Esophagus squamous epithelium (tissue), 5 donors: ENCODE measurements around the gene SYNCRIP. TPM values are rescaled to one million over a fixed set of nuclear protein-coding genes. Genes with fewer than 3 reads are reported as not detected.

Source experiments
- DNase-seq: peaks from one replicate; lab custom pipeline; 2025; lab: John Stamatoyannopoulos, UW
- H3K27ac ChIP-seq, 4 donors: fragments of 200-600 bp; sonication (generic); one replicate each; pipeline ENCODE4 v1.5.1; 2016 to 2019; ENCODE audit warnings: mild to moderate bottlenecking in 1 of 4
- H3K27me3 ChIP-seq, 4 donors: fragments of 200-600 bp; sonication (generic); 1 replicate in 3 of 4; 2 replicates in 1 of 4; pipeline versions ENCODE4 v1.5.1 to v1.6.0; 2017 to 2021; ENCODE audit warnings: antibody characterized with exemption in 1 of 4
- H3K36me3 ChIP-seq, 3 donors: fragments of 200-600 bp; sonication (generic); one replicate each; pipeline ENCODE4 v1.5.1; 2016 to 2019
- H3K4me1 ChIP-seq, 3 donors: fragments of 200-600 bp; sonication (generic); one replicate each; pipeline ENCODE4 v1.5.1; 2017 to 2019
- H3K4me3 ChIP-seq, 4 donors: fragments of 200-600 bp; sonication (generic); 1 replicate in 3 of 4; 2 replicates in 1 of 4; pipeline ENCODE4 v1.5.1; 2016 to 2019; ENCODE audit warnings: mild to moderate bottlenecking in 2 of 4, moderate library complexity in 1 of 4
- H3K9me3 ChIP-seq, 3 donors: fragments of 200-600 bp; sonication (generic); one replicate each; pipeline ENCODE4 v1.5.1; 2016 to 2019
- CTCF ChIP-seq, 6 experiments: fragments of 450-650 bp in 4 of 6; fragments of 200-600 bp in 2 of 6; sonication (generic) in 2 of 6; IDR thresholded peaks; one replicate each; pipeline ENCODE4 v1.5.1; 2016 to 2019; ENCODE audit warnings: antibody characterized with exemption in 6 of 6, mild to moderate bottlenecking in 4 of 6, moderate library complexity in 4 of 6
- POLR2A ChIP-seq, 4 donors: fragments of 450-650 bp; IDR thresholded peaks; one replicate each; pipeline ENCODE4 v1.6.1; 2017; ENCODE audit warnings: antibody characterized with exemption in 4 of 4, mild to moderate bottlenecking in 4 of 4, moderate library complexity in 3 of 4
- WGBS, 2 donors: methylation state at CpG; one replicate each; pipeline ENCODE4 v1.1.5; 2018; 5-methylcytosine and 5-hydroxymethylcytosine counted together
- intact Hi-C: fragments of 100-400 bp; cut with DNase I; formaldehyde crosslinking; loops from one replicate; pipeline ENCODE4 v1.15.0; 2022
- total RNA-seq, 4 donors: library from RNA; depleted of rRNA; stranded (reverse); fragments of >200 nt; gene quantifications; one replicate each; pipeline ENCODE4 v1.1.0, GENCODE V29; 2016
- donor health status: DM: yes; HTN: yes; CAD: no.

The SYNCRIP gene
- total RNA-seq, 4 donors from 2014 or later, result 64.6 to 100 (median 82.9) TPM

GRCh38 chr6:85643537-85644278 lies 1.0 kb upstream of the SYNCRIP start:
- no peaks in the 10 kb centered on the region for H3K27me3 ChIP-seq
- TF ChIP-seq CTCF (IDR thresholded peaks at IDR 0.05) (no peak), POLR2A (IDR thresholded peaks at IDR 0.05) (peak in 2 of 4 donors; percentile 78)
- peak overlapping the region; percentile 94 to 100 (median 96) for H3K4me3 ChIP-seq
- peak overlapping the region; percentile 97 to 100 (median 98) for H3K27ac ChIP-seq
- peak; percentile 58 for DNase-seq
- H3K36me3 ChIP-seq, result peaks cover 0 to 20% (median 0%) of the 10 kb centered on the region in 3 donors
- H3K9me3 ChIP-seq, result no peaks in the 10 kb centered on the region
- peaks cover 4 to 43% (median 33%) of the 10 kb centered on the region in 3 donors for H3K4me1 ChIP-seq
- 0% methylated on average over 1 to 3 of the region's 75 CpGs for WGBS, 2 donors
- intact Hi-C loops, result loop anchor here (2.0 kb wide), 1 partner anchor 35 kb away; no protein-coding TSS in a partner anchor

- Histone ChIP-seq H3K9me3 (no peaks in the 10 kb centered on the region), H3K27me3 (no peaks in the 10 kb centered on the region), H3K36me3 (peaks cover 0 to 36% (median 9%) of the 10 kb centered on the region in 3 donors), H3K27ac (peak overlapping the region; percentile 97 to 100 (median 98)), H3K4me1 (peaks cover 4 to 58% (median 41%) of the 10 kb centered on the region in 3 donors), H3K4me3 (peak overlapping the region; percentile 94 to 100 (median 96))
- peak; percentile 12 for DNase-seq
- no peak for TF ChIP-seq POLR2A (IDR thresholded peaks at IDR 0.05)
- no peak for TF ChIP-seq CTCF (IDR thresholded peaks at IDR 0.05)
- whole genome bisulfite sequencing, 2 donors, result 0 to 2% methylated on average over 5 to 22 of the region's 85 CpGs
- intact Hi-C loops, result loop anchor here (2.0 kb wide), 1 partner anchor 37 kb away; no protein-coding TSS in a partner anchor
Measured at GRCh38 chr6:85641897-85642773, 551 bp downstream of the SYNCRIP start.

GRCh38 chr6:85641522-85641896 lies 1.2 kb downstream of the SYNCRIP start:
- Histone ChIP-seq H3K4me3 (peak overlapping the region; percentile 94 to 100 (median 96)), H3K4me1 (peaks cover 4 to 65% (median 45%) of the 10 kb centered on the region in 3 donors), H3K27me3 (no peaks in the 10 kb centered on the region), H3K9me3 (no peaks in the 10 kb centered on the region), H3K36me3 (peaks cover 2 to 42% (median 14%) of the 10 kb centered on the region in 3 donors), H3K27ac (peak overlapping the region; percentile 97 to 100 (median 98))
- no peak for TF ChIP-seq CTCF (IDR thresholded peaks at IDR 0.05)
- 0% methylated on average over 2 to 14 of the region's 14 CpGs for WGBS, 2 donors
- DNase-seq, result no peak
- intact Hi-C loops, result no loop called here

GRCh38 chr6:85640821-85641220 lies 1.9 kb downstream of the SYNCRIP start:
- Histone ChIP-seq H3K27ac (peak overlapping the region in 1 of 4 donors; percentile 99), H3K4me3 (peak overlapping the region; percentile 94 to 100 (median 96)), H3K9me3 (no peaks in the 10 kb centered on the region), H3K4me1 (peaks cover 4 to 67% (median 45%) of the 10 kb centered on the region in 3 donors), H3K27me3 (no peaks in the 10 kb centered on the region), H3K36me3 (peaks cover 2 to 49% (median 14%) of the 10 kb centered on the region in 3 donors)
- TF ChIP-seq CTCF (IDR thresholded peaks at IDR 0.05), result no peak
- TF ChIP-seq POLR2A (IDR thresholded peaks at IDR 0.05), result no peak
- WGBS, 2 donors, result 17 to 23% methylated on average over 3 of the region's 3 CpGs
- intact Hi-C loops, result no loop called here
- no peak for DNase-seq
